KOPT-K1 (cell line): Measurements from ENCODE around the gene DRP2.
"Not testable (repeated sequence)": the region's sequence is repeated elsewhere in the genome, so short reads cannot be mapped to it uniquely, and the experiment has no call there.

Experiments used
- H3K27ac ChIP-seq: fragments of 200-600 bp; sonication (generic); 2 replicates; pipeline ENCODE4 v1.5.1; 2016; ENCODE audit warnings: antibody characterized with exemption, mild to moderate bottlenecking, low read depth, low read length; ENCODE audit not compliant: poor library complexity, severe bottlenecking
- H3K36me3 ChIP-seq: fragments of 200-600 bp; sonication (generic); 2 replicates; pipeline ENCODE4 v1.5.1; 2017; ENCODE audit warnings: antibody characterized with exemption, mild to moderate bottlenecking, low read length, moderate library complexity; ENCODE audit not compliant: insufficient read depth
- H3K9me3 ChIP-seq: fragments of 200-600 bp; sonication (generic); 2 replicates; pipeline ENCODE4 v1.5.1; 2017; ENCODE audit warnings: antibody characterized with exemption, low read length, mild to moderate bottlenecking; ENCODE audit not compliant: insufficient read depth, poor library complexity, severe bottlenecking

The DRP2 gene

DNA sequence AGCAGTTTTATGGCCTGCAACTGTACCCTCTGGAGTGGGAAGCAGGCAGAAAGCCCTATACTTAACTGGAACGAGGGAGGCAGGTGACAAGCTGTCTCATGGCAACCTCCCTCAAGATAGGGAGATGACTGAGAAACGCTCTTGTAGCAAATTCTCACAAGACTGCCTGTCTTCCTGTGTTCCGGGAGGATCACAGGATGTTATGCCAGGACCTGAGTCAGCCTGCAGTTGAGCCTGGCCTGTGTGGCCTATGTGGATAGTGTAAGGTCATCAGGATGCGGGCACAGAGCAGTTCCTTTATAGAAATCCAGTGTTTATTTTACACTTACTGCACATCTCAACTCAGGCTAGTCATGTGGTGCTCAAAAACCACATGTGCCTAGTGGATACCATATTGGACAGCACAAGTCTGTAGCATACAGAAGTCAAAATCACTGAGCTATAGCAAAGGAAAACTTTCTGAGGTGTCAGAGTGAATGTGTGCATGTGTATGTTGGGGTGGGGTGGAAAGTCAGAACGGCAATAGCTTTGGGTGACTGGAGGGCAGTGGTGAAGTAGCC, 46.4 kb downstream of the DRP2 start:
- Histone ChIP-seq H3K36me3 (no peaks in the 10 kb centered on the region), H3K27ac (no peak overlapping the region), H3K9me3 (no peaks in the 10 kb centered on the region)

DNA sequence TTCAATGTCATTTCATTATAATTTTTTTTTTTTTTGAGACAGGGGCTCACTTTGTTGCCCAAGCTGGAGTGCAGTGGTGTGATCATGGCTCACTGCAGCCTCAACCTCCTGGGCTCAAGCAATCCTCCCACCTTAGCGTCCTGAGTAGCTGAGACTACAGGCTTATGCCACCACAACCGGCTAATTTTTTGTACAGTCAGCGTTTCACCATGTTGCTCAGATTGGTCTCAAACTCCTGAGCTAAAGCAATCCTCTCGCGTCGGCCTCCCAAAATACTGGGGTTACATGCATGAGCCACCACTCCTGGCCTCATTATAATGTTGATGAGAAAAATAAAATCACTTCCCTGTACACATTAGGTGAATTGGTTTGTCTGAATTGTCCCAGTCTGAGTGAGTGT, 54.6 kb downstream of the DRP2 start:
- Histone ChIP-seq H3K27ac (no peak overlapping the region), H3K9me3 (no peaks in the 10 kb centered on the region), H3K36me3 (no peaks in the 10 kb centered on the region)

DNA sequence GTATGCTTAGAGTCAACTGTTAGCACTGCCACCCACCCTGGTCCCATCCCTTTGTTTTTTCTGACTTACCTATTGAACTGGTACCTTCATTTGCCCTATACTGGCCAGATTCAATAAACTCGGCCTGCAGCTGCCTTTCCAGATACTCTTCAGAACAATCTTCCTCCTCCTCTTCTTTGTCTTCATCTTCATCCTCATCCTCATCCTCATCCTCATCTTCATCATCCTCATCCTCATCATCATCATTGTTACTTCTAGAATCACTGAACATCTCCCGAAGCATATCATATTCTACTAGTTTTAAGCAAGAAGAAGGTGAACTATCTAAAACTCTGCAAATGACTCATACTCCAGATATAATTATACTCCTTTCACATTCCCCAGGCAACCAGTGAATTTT, 56.7 kb downstream of the DRP2 start:
- Histone ChIP-seq H3K27ac (no peak overlapping the region), H3K9me3 (no peaks in the 10 kb centered on the region), H3K36me3 (no peaks in the 10 kb centered on the region)

DNA sequence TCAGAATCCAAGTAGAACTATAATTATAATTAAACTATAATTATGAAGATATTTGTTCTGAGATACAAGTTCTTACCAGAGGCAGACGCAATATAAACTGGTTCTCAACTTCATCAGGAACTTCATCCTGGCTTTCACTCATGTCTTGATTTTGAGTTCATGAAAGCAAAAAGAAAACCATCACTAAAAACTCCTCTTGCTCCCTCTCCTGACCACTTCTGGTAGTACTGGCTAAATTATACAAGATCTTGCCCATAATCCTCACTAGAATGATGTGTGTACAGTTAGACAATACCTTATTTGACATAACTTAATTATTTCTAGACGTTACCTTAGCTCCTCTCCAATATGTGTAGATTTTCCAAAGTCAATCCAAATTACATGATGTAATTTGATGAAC, 67.8 kb downstream of the DRP2 start:
- Histone ChIP-seq H3K9me3 (no peaks in the 10 kb centered on the region), H3K27ac (no peak overlapping the region)

DNA sequence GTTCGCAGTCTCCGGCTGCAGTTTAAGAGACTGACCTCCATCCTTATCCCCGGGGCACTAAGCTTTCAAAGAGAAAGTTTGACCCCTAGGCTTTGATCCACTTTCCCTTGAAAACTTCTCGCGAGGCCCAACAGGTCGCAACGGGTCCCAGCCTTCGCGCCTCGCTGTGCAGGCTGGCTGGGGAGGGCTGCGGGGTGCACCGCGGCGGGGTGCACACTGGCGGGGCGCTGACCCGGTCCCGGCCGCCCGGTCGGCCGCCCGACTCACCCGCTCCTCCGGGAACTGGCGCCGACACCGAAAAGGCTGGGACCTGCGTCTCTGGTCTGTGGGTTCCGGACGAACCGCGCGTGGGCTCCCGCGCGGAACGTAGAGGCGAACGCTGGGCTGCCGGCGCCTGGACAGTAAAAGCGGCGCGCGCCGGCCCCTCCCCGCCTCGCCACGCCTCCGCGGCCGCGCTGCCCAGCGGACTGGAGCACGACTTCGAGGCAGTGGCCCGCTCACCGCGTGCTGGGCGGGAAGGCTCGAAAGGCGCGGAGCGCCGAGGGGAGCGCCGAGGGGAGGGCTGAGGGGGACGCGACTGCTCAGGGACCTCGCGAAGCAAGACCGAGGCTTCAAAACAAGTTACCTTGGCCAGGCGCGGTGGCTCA, 71.5 kb downstream of the DRP2 start, which contains the start of gene TAF7L:
Gene TAF7L, minus strand, starts transcription at position 378 of the 647 bp plus-strand sequence. CDS start 3,791 bp downstream, outside the sequence.
- Histone ChIP-seq H3K9me3 (no peaks in the 10 kb centered on the region), H3K27ac (no peak within 1 kb of the TSS), H3K36me3 (no peaks in the 10 kb centered on the region)

More for the DNA sequence above, 67.8 kb downstream of the DRP2 start:
- no peaks in the 10 kb centered on the region for H3K36me3 ChIP-seq

DNA sequence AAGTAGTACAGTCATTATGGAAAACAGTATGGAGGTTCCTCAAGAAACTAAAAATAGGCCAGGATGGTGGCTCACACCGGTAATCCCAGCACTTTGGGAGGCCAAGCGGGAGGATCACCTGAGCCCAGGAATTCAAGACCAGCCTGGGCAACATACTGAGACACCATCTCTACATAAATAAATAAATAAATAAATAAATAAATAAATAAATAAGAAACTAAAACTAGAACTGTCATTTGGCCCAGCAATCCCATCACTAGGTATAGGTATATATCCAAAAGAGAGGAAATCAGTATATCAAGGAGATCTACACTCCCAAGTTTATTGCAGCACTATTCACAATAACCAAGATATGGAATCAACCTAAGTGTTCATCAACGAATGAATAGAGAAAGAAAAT, 76.0 kb downstream of the DRP2 start:
- not testable (repeated sequence) for H3K9me3 ChIP-seq, H3K27ac ChIP-seq, H3K36me3 ChIP-seq

DNA sequence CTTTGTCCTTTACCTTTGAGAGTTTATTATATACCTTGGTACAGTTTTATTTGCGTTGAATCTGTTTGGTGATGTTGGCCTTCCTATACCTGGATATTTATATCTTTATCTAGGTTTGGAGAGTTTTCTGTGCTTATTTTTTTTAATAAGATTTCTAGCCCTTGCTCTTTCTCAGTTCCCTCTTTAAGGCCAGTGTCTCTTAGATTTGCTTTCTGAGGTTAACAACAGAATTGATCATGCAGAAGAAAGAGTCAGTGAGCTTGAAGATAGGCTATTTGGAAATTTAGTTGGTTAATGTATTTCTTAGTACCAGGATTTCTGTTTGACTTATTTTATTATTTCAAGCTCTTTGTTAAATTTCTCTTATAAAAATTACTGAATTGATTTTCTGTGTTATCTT, 84.2 kb downstream of the DRP2 start:
- Histone ChIP-seq H3K27ac (no peak overlapping the region), H3K9me3 (no peaks in the 10 kb centered on the region), H3K36me3 (no peaks in the 10 kb centered on the region)
